H9 (cell line): ENCODE measurements around the gene EPN1. TPM values are rescaled to one million over a fixed set of nuclear protein-coding genes. Genes with fewer than 3 reads are reported as not detected.

Source experiments
- DNase-seq: peaks from one replicate; pipeline ENCODE4 v3.0.0-alpha.2; 2017
- H2AFZ ChIP-seq: one replicate; pipeline ENCODE4 v1.6.1; 2013; ENCODE audit warnings: mild to moderate bottlenecking, low read length, control low read depth, moderate library complexity
- H2AK5ac ChIP-seq: 2 replicates; pipeline ENCODE4 v1.6.1; 2013; ENCODE audit warnings: low read length, control low read depth, mixed read lengths; ENCODE audit not compliant: insufficient read length
- H2BK120ac ChIP-seq: one replicate; pipeline ENCODE4 v1.6.1; 2013; ENCODE audit warnings: low read depth, mild to moderate bottlenecking, low read length, control low read depth, inconsistent platforms; ENCODE audit not compliant: poor library complexity, severe bottlenecking
- H2BK12ac ChIP-seq: 2 replicates; pipeline ENCODE4 v1.6.1; 2013; ENCODE audit warnings: low read length, control low read depth, mixed read lengths, low read depth; ENCODE audit not compliant: insufficient read length
- H2BK15ac ChIP-seq: 2 replicates; pipeline ENCODE4 v1.6.1; 2013; ENCODE audit warnings: low read depth, low read length, control low read depth
- H2BK20ac ChIP-seq: one replicate; pipeline ENCODE4 v1.6.1; 2013; ENCODE audit warnings: low read depth, mild to moderate bottlenecking, low read length, control low read depth, inconsistent platforms; ENCODE audit not compliant: poor library complexity, severe bottlenecking
- H2BK5ac ChIP-seq: 2 replicates; pipeline ENCODE4 v1.6.1; 2013; ENCODE audit warnings: low read length, control low read depth, mixed read lengths; ENCODE audit not compliant: insufficient read length
- H3K14ac ChIP-seq: 2 replicates; pipeline ENCODE4 v1.6.1; 2013; ENCODE audit warnings: low read length, control low read depth; ENCODE audit not compliant: insufficient read depth
- H3K18ac ChIP-seq: 2 replicates; pipeline ENCODE4 v1.6.1; 2013; ENCODE audit warnings: low read depth, mild to moderate bottlenecking, mixed read lengths, low read length, control low read depth; ENCODE audit not compliant: insufficient read length
- H3K23ac ChIP-seq: 2 replicates; pipeline ENCODE4 v1.6.1; 2013; ENCODE audit warnings: low read length, control low read depth, mixed read lengths, low read depth; ENCODE audit not compliant: insufficient read length
- H3K23me2 ChIP-seq: 2 replicates; pipeline ENCODE4 v1.6.1; 2013; ENCODE audit warnings: low read depth, mild to moderate bottlenecking, mixed read lengths, low read length, control low read depth; ENCODE audit not compliant: insufficient read length, poor library complexity, severe bottlenecking
- H3K27ac ChIP-seq: 2 replicates; pipeline ENCODE4 v1.5.1; 2013; ENCODE audit warnings: low read length, control low read depth, mixed read lengths, low read depth; ENCODE audit not compliant: insufficient read length
- H3K27me3 ChIP-seq: 2 replicates; pipeline ENCODE4 v1.6.1; 2013; ENCODE audit warnings: low read length, control low read depth, inconsistent platforms; ENCODE audit not compliant: insufficient read depth
- H3K4ac ChIP-seq: 2 replicates; pipeline ENCODE4 v1.6.1; 2013; ENCODE audit warnings: low read depth, mild to moderate bottlenecking, control low read depth, inconsistent platforms, low read length, moderate library complexity
- H3K4me1 ChIP-seq: 2 replicates; pipeline ENCODE4 v1.6.1; 2013; ENCODE audit warnings: low read length, control low read depth, inconsistent platforms; ENCODE audit not compliant: insufficient read depth
- H3K4me2 ChIP-seq: 2 replicates; pipeline ENCODE4 v1.6.1; 2013; ENCODE audit warnings: low read length, control low read depth, mixed read lengths; ENCODE audit not compliant: insufficient read length, insufficient read depth
- H3K56ac ChIP-seq: 2 replicates; pipeline ENCODE4 v1.6.1; 2013; ENCODE audit warnings: low read depth, mild to moderate bottlenecking, mixed read lengths, low read length, control low read depth; ENCODE audit not compliant: insufficient read length
- H3K79me1 ChIP-seq: 2 replicates; pipeline ENCODE4 v1.6.1; 2013; ENCODE audit warnings: low read depth, mild to moderate bottlenecking, moderate library complexity, low read length, control low read depth, inconsistent platforms; ENCODE audit not compliant: insufficient read depth, poor library complexity, severe bottlenecking
- H3K79me2 ChIP-seq: 2 replicates; pipeline ENCODE4 v1.6.1; 2013; ENCODE audit warnings: low read length, control low read depth, inconsistent platforms; ENCODE audit not compliant: insufficient read depth
- H3K9ac ChIP-seq: 2 replicates; pipeline ENCODE4 v1.6.1; 2013; ENCODE audit warnings: low read length, control low read depth, mixed read lengths; ENCODE audit not compliant: insufficient read length; ENCODE audit errors: extremely low read depth
- H3K9me3 ChIP-seq: one replicate; pipeline ENCODE4 v1.6.1; 2013; ENCODE audit warnings: low read depth, low read length, inconsistent platforms; ENCODE audit not compliant: control insufficient read depth
- H3T11ph ChIP-seq: one replicate; pipeline ENCODE4 v1.6.1; 2013; ENCODE audit warnings: mild to moderate bottlenecking, low read length, control low read depth, inconsistent platforms
- H4K20me1 ChIP-seq: one replicate; pipeline ENCODE4 v1.6.1; 2013; ENCODE audit not compliant: control insufficient read depth, insufficient read length, insufficient read depth
- H4K5ac ChIP-seq: 2 replicates; pipeline ENCODE4 v1.6.1; 2013; ENCODE audit warnings: low read depth, mild to moderate bottlenecking, mixed read lengths, low read length, control low read depth; ENCODE audit not compliant: insufficient read length
- H4K8ac ChIP-seq: replicated peaks from 2 replicates; pipeline ENCODE4 v1.6.1; 2013; ENCODE audit warnings: low read length, control low read depth, mixed read lengths, low read depth; ENCODE audit not compliant: insufficient read length
- H4K91ac ChIP-seq: 2 replicates; pipeline ENCODE4 v1.6.1; 2013; ENCODE audit warnings: low read depth, mild to moderate bottlenecking, moderate library complexity, mixed read lengths, low read length, control low read depth; ENCODE audit not compliant: insufficient read length
- H3K27ac Mint-ChIP-seq, 3 experiments: 2 replicates in 2 of 3; 3 replicates in 1 of 3; pipeline ENCODE4 v1.8.0; 2020 to 2021; ENCODE audit warnings: mixed read lengths in 3 of 3, mild to moderate bottlenecking in 1 of 3, moderate library complexity in 1 of 3
- H3K27me3 Mint-ChIP-seq: 2 replicates; pipeline ENCODE4 v1.8.0; 2021; ENCODE audit warnings: low read depth, mild to moderate bottlenecking, moderate library complexity, mixed read lengths
- H3K36me3 Mint-ChIP-seq, 3 experiments: 2 replicates in 2 of 3; 3 replicates in 1 of 3; pipeline ENCODE4 v1.8.0; 2020 to 2021; ENCODE audit warnings: low read depth in 3 of 3, mixed read lengths in 3 of 3; ENCODE audit not compliant: insufficient read depth in 1 of 3
- H3K4me1 Mint-ChIP-seq, 2 experiments: 2 replicates each; pipeline ENCODE4 v1.8.0; 2020; ENCODE audit warnings: mixed read lengths in 2 of 2
- H3K4me3 Mint-ChIP-seq, 2 experiments: 2 replicates in 1 of 2; 3 replicates in 1 of 2; pipeline ENCODE4 v1.8.0; 2020 to 2021; ENCODE audit warnings: mild to moderate bottlenecking in 2 of 2, mixed read lengths in 2 of 2, moderate library complexity in 1 of 2
- H3K9me3 Mint-ChIP-seq, 2 experiments: 2 replicates in 1 of 2; 3 replicates in 1 of 2; pipeline ENCODE4 v1.8.0; 2020; ENCODE audit warnings: mild to moderate bottlenecking in 2 of 2, mixed read lengths in 2 of 2, moderate library complexity in 1 of 2
- WGBS: extraction: QIAGEN DNeasy Blood & Tissue Kit; methylation state at CpG from one replicate; pipeline ENCODE4 v1.1.7; 2013; ENCODE audit warnings: missing lambda C conversion rate, low lambda C conversion rate, mixed read lengths; ENCODE audit not compliant: insufficient read length; ENCODE audit errors: extremely low coverage; 5-methylcytosine and 5-hydroxymethylcytosine counted together
- total RNA-seq: library from RNA; stranded (reverse); gene quantifications from 2 replicates; pipeline ENCODE4 v1.2.1, GENCODE V29; 2021
- TF ChIP-seq, protein P1 (sequence below): fragments of 200-600 bp; sonication (generic); conservative IDR thresholded peaks from 3 replicates; pipeline ENCODE4 v1.8.0; 2021; ENCODE audit warnings: antibody characterized with exemption, mild to moderate bottlenecking

The EPN1 gene
- total RNA-seq, 1 experiment from 2014 or later = 159 TPM

DNA sequence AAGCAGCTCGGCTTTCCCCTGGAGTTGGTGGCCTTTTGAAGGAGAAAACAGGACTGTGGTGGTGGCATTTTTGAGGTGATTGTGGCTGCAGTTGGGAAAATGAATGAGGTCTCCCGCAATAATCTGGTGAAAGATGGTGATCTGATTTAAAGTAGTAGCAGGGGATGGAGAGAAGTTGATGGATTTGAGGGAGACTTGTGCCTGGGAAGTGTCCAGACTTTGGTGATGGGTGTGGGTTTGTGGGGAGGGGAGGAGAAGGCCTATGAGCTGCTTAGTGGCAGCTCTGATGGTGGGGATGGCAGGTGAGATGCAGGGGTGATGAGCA is 4.0 kb upstream of the EPN1 start:
- Mint-ChIP-seq H3K4me3 (peak overlapping the region in 1 of 2 experiments; percentile 9; a peak in 2 of 5 replicates), H3K9me3 (no peaks in the 10 kb centered on the region; a peak in 1 of 5 replicates), H3K27me3 (no peaks in the 10 kb centered on the region), H3K36me3 (peaks cover 51 to 74% (median 67%) of the 10 kb centered on the region in 3 experiments), H3K4me1 (peaks cover 31 to 41% of the 10 kb centered on the region in 2 experiments), H3K27ac (peak overlapping the region; percentile 4 to 87 (median 8); a peak in 4 of 7 replicates)
- WGBS = no CpG with 5 or more reads among the region's 2 CpGs
- H3K27me3 ChIP-seq = no peaks in the 10 kb centered on the region
- no peak overlapping the region for H3K9ac ChIP-seq
- H2BK120ac ChIP-seq = no peak overlapping the region
- TF ChIP-seq, protein P1, sequence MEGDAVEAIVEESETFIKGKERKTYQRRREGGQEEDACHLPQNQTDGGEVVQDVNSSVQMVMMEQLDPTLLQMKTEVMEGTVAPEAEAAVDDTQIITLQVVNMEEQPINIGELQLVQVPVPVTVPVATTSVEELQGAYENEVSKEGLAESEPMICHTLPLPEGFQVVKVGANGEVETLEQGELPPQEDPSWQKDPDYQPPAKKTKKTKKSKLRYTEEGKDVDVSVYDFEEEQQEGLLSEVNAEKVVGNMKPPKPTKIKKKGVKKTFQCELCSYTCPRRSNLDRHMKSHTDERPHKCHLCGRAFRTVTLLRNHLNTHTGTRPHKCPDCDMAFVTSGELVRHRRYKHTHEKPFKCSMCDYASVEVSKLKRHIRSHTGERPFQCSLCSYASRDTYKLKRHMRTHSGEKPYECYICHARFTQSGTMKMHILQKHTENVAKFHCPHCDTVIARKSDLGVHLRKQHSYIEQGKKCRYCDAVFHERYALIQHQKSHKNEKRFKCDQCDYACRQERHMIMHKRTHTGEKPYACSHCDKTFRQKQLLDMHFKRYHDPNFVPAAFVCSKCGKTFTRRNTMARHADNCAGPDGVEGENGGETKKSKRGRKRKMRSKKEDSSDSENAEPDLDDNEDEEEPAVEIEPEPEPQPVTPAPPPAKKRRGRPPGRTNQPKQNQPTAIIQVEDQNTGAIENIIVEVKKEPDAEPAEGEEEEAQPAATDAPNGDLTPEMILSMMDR = no peak
- H3K79me1 ChIP-seq = peaks cover 4% of the 10 kb centered on the region
- H3K4me2 ChIP-seq = no peak overlapping the region
- no peak overlapping the region for H3K56ac ChIP-seq
- DNase-seq = no peak
- no peaks in the 10 kb centered on the region for H3K9me3 ChIP-seq
- no peak overlapping the region for H3T11ph ChIP-seq
- H3K14ac ChIP-seq = no peak overlapping the region
- no peak overlapping the region for H4K91ac ChIP-seq
- H4K5ac ChIP-seq = no peak overlapping the region
- H3K18ac ChIP-seq = no peak overlapping the region
- no peak overlapping the region for H2BK12ac ChIP-seq
- no peaks in the 10 kb centered on the region for H3K4me1 ChIP-seq
- H2AK5ac ChIP-seq = no peak overlapping the region
- no peak overlapping the region for H3K27ac ChIP-seq
- no peak overlapping the region for H4K8ac ChIP-seq
- no peak overlapping the region for H3K23ac ChIP-seq
- H3K79me2 ChIP-seq = peaks cover 11% of the 10 kb centered on the region; the same call in 1 of the 2 replicates
- no peak overlapping the region for H2BK15ac ChIP-seq
- no peak overlapping the region for H3K4ac ChIP-seq
- no peak overlapping the region for H2BK5ac ChIP-seq
- H2AFZ ChIP-seq = no peak overlapping the region
- H4K20me1 ChIP-seq = no peaks in the 10 kb centered on the region
- peaks cover 6% of the 10 kb centered on the region for H3K23me2 ChIP-seq
- H2BK20ac ChIP-seq = no peak overlapping the region
